HepG2 (cell line): ENCODE measurements around the gene NAT14. TPM values are rescaled to one million over a fixed set of nuclear protein-coding genes. Genes with fewer than 3 reads are reported as not detected.

Experiments used
- ARHGAP35 ChIP-seq: sonication (generic); formaldehyde crosslinking; IDR thresholded peaks from 2 replicates; pipeline ENCODE4 v1.9.0; 2022; ENCODE audit warnings: mild to moderate bottlenecking, inconsistent platforms, moderate library complexity, missing genetic modification reagents, borderline replicate concordance
- ARID2 ChIP-seq: sonication (generic); formaldehyde crosslinking; IDR thresholded peaks from 2 replicates; pipeline ENCODE4 v1.8.1; 2022; ENCODE audit warnings: mild to moderate bottlenecking, missing genetic modification reagents, borderline replicate concordance
- ARNT ChIP-seq: fragments of 450-650 bp; IDR thresholded peaks from 2 replicates; pipeline ENCODE4 v1.6.1; 2017
- CEBPG ChIP-seq: IDR thresholded peaks from 2 replicates; pipeline ENCODE4 v1.6.1; 2016
- MAFG ChIP-seq: sonication (generic); formaldehyde crosslinking; IDR thresholded peaks from 2 replicates; pipeline ENCODE4 v1.5.1; 2020; ENCODE audit warnings: mild to moderate bottlenecking, missing genetic modification reagents
- PAF1 ChIP-seq: IDR thresholded peaks from 2 replicates; pipeline ENCODE4 v1.6.1; 2016; ENCODE audit warnings: missing genetic modification reagents, missing compliant biosample characterization
- RARG ChIP-seq: sonication (generic); formaldehyde crosslinking; IDR thresholded peaks from 2 replicates; pipeline ENCODE4 v1.4.0; 2020; ENCODE audit warnings: low read depth, mild to moderate bottlenecking, missing genetic modification reagents
- RNF2 ChIP-seq: fragments of 450-650 bp; conservative IDR thresholded peaks from 2 replicates; pipeline ENCODE4 v1.6.1; 2016; ENCODE audit warnings: low read depth
- TBX2 ChIP-seq: sonication (generic); formaldehyde crosslinking; IDR thresholded peaks from 2 replicates; pipeline ENCODE4 v1.5.0; 2020; ENCODE audit warnings: missing genetic modification reagents, mild to moderate bottlenecking, borderline replicate concordance
- ZBTB21 ChIP-seq: sonication (generic); formaldehyde crosslinking; IDR thresholded peaks from 2 replicates; pipeline ENCODE4 v1.4.0; 2020; ENCODE audit warnings: missing genetic modification reagents
- ZBTB42 ChIP-seq: sonication (generic); formaldehyde crosslinking; IDR thresholded peaks from 2 replicates; pipeline ENCODE4 v1.5.0; 2020; ENCODE audit warnings: mild to moderate bottlenecking, missing genetic modification reagents
- ZFP37 ChIP-seq: sonication (generic); formaldehyde crosslinking; IDR thresholded peaks from 2 replicates; pipeline ENCODE4 v1.4.0; 2020; ENCODE audit warnings: missing genetic modification reagents, borderline replicate concordance
- ZNF10 ChIP-seq: sonication (generic); formaldehyde crosslinking; IDR thresholded peaks from 2 replicates; pipeline ENCODE4 v1.4.0; 2020; ENCODE audit warnings: mild to moderate bottlenecking, low read depth, missing genetic modification reagents, borderline replicate concordance
- ZNF501 ChIP-seq: sonication (generic); formaldehyde crosslinking; IDR thresholded peaks from 2 replicates; pipeline ENCODE4 v1.5.1; 2020; ENCODE audit warnings: mild to moderate bottlenecking, moderate library complexity, missing genetic modification reagents
- ZNF766 ChIP-seq: sonication (generic); formaldehyde crosslinking; IDR thresholded peaks from 2 replicates; pipeline ENCODE4 v1.5.0; 2020; ENCODE audit warnings: missing genetic modification reagents, borderline replicate concordance
- ZNF83 ChIP-seq: sonication (generic); formaldehyde crosslinking; IDR thresholded peaks from 2 replicates; pipeline ENCODE4 v1.4.0; 2020; ENCODE audit warnings: missing genetic modification reagents, mild to moderate bottlenecking, borderline replicate concordance
- ZSCAN22 ChIP-seq: sonication (generic); formaldehyde crosslinking; IDR thresholded peaks from 2 replicates; pipeline ENCODE4 v1.4.0; 2020; ENCODE audit warnings: mild to moderate bottlenecking, missing genetic modification reagents
- polyA plus RNA-seq, 8 experiments: library from polyadenylated mRNA; depleted of rRNA in 3 of 8; stranded (reverse) in 7 of 8; unstranded in 1 of 8; fragments of >200 nt; fragmentation: Illumina TruSeq in 4 of 8; extraction: Trizol in 4 of 8; gene quantifications; 2 replicates each; pipeline versions ENCODE4 v1.2.1 to v1.2.3, GENCODE V29; 2011 to 2016; ENCODE audit warnings: low read depth in 4 of 8, missing spikeins in 1 of 8, mixed read lengths in 1 of 8; ENCODE audit not compliant: insufficient read depth in 1 of 8
- total RNA-seq, 5 experiments: library from RNA; depleted of rRNA; stranded (reverse); fragments of >200 nt; fragmentation: Illumina TruSeq; extraction: Trizol; gene quantifications; 2 replicates each; pipeline ENCODE4 v1.2.3, GENCODE V29; 2016; ENCODE audit warnings: low read depth in 1 of 5
- TF ChIP-seq, protein P1 (sequence below): sonication (generic); formaldehyde crosslinking; IDR thresholded peaks from 2 replicates; pipeline ENCODE4; 2020; ENCODE audit warnings: missing genetic modification reagents, mild to moderate bottlenecking, borderline replicate concordance
- TF ChIP-seq, protein P2 (sequence below): sonication (generic); formaldehyde crosslinking; IDR thresholded peaks from 2 replicates; pipeline ENCODE4 v1.8.0; 2022; ENCODE audit warnings: mild to moderate bottlenecking, missing genetic modification reagents, moderate library complexity
- TF ChIP-seq, protein P3 (sequence below): IDR thresholded peaks from 2 replicates; pipeline ENCODE4 v1.4.0; 2020; ENCODE audit warnings: mild to moderate bottlenecking, missing genetic modification reagents

The NAT14 gene
- total and polyA plus RNA-seq, 2 of the 13 experiments (the other 11 are each of a cell fraction or from before 2014, with no cell fraction given), result 20.7 to 22.3 TPM

DNA sequence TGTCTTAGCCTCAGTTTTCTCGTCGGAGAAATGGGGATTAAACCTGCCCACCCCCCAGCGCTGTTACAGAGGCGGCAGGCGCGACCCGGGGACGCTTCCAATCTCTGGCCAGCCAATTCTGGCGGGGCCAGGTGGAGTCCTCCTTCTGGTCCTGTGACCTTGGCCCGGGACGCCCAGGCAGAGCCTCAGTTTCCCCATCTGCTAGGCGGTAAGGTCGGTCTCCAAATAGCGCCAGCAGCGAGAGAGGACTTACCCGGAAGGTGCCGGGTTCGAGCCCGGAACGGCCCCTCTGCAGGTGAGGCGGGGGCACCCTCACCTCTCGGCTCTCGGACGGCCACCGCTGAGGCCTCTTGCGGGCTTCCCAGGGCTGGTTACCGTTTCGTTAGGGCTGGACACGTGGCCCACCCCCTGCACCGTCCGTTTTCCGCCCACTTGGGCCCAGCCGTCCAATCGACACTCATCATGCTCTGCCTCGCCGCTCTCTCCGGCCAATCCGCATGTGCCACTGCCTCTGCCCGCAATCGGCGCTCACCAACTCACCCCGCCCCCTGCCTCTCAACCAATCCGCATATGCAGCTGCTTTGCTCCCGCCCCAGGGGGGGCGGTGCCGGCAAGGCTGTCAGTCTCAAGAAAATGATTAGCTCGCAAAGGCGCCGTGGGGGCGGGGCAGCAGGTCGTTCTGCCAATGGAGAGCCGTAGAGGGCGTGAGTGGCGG, 23.6 kb upstream of the NAT14 start, which contains the start of gene ISOC2 (continued):
- no peak for TF ChIP-seq ARHGAP35 (CRISPR knock-in tag)
- TF ChIP-seq RNF2, result peak; percentile 83; the same call in 1 of the 2 replicates
- TF ChIP-seq TBX2 (CRISPR knock-in tag), result peak; percentile 83
- TF ChIP-seq CEBPG, result 0 out of 2 replicates have a peak, but pooled peaks have one; percentile 12
- TF ChIP-seq ZFP37 (CRISPR knock-in tag), result 0 out of 2 replicates have a peak, but pooled peaks have one; percentile 22
- TF ChIP-seq MAFG (CRISPR knock-in tag), result no peak
- no peak for TF ChIP-seq ARID2 (CRISPR knock-in tag)
- TF ChIP-seq PAF1 (CRISPR knock-in tag), result no peak
- TF ChIP-seq RARG (CRISPR knock-in tag), result no peak
- TF ChIP-seq ZBTB21 (CRISPR knock-in tag), result no peak
- TF ChIP-seq ZSCAN22 (CRISPR knock-in tag), result no peak
- TF ChIP-seq, protein P1, sequence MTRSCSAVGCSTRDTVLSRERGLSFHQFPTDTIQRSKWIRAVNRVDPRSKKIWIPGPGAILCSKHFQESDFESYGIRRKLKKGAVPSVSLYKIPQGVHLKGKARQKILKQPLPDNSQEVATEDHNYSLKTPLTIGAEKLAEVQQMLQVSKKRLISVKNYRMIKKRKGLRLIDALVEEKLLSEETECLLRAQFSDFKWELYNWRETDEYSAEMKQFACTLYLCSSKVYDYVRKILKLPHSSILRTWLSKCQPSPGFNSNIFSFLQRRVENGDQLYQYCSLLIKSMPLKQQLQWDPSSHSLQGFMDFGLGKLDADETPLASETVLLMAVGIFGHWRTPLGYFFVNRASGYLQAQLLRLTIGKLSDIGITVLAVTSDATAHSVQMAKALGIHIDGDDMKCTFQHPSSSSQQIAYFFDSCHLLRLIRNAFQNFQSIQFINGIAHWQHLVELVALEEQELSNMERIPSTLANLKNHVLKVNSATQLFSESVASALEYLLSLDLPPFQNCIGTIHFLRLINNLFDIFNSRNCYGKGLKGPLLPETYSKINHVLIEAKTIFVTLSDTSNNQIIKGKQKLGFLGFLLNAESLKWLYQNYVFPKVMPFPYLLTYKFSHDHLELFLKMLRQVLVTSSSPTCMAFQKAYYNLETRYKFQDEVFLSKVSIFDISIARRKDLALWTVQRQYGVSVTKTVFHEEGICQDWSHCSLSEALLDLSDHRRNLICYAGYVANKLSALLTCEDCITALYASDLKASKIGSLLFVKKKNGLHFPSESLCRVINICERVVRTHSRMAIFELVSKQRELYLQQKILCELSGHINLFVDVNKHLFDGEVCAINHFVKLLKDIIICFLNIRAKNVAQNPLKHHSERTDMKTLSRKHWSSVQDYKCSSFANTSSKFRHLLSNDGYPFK (CRISPR knock-in tag), result peak; percentile 87; the same call in 1 of the 2 replicates
- no peak for TF ChIP-seq ARNT
- TF ChIP-seq, protein P2, sequence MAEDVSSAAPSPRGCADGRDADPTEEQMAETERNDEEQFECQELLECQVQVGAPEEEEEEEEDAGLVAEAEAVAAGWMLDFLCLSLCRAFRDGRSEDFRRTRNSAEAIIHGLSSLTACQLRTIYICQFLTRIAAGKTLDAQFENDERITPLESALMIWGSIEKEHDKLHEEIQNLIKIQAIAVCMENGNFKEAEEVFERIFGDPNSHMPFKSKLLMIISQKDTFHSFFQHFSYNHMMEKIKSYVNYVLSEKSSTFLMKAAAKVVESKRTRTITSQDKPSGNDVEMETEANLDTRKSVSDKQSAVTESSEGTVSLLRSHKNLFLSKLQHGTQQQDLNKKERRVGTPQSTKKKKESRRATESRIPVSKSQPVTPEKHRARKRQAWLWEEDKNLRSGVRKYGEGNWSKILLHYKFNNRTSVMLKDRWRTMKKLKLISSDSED, result no peak
- TF ChIP-seq, protein P3, sequence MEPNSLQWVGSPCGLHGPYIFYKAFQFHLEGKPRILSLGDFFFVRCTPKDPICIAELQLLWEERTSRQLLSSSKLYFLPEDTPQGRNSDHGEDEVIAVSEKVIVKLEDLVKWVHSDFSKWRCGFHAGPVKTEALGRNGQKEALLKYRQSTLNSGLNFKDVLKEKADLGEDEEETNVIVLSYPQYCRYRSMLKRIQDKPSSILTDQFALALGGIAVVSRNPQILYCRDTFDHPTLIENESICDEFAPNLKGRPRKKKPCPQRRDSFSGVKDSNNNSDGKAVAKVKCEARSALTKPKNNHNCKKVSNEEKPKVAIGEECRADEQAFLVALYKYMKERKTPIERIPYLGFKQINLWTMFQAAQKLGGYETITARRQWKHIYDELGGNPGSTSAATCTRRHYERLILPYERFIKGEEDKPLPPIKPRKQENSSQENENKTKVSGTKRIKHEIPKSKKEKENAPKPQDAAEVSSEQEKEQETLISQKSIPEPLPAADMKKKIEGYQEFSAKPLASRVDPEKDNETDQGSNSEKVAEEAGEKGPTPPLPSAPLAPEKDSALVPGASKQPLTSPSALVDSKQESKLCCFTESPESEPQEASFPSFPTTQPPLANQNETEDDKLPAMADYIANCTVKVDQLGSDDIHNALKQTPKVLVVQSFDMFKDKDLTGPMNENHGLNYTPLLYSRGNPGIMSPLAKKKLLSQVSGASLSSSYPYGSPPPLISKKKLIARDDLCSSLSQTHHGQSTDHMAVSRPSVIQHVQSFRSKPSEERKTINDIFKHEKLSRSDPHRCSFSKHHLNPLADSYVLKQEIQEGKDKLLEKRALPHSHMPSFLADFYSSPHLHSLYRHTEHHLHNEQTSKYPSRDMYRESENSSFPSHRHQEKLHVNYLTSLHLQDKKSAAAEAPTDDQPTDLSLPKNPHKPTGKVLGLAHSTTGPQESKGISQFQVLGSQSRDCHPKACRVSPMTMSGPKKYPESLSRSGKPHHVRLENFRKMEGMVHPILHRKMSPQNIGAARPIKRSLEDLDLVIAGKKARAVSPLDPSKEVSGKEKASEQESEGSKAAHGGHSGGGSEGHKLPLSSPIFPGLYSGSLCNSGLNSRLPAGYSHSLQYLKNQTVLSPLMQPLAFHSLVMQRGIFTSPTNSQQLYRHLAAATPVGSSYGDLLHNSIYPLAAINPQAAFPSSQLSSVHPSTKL (CRISPR knock-in tag), result no peak; the same call in 1 of the 2 replicates
- TF ChIP-seq ZNF501, result peak; percentile 96
- TF ChIP-seq ZNF766 (CRISPR knock-in tag), result no peak
- peak; percentile 31; the same call in 1 of the 2 replicates for TF ChIP-seq ZNF83 (CRISPR knock-in tag)
- TF ChIP-seq ZBTB42 (CRISPR knock-in tag), result no peak; the same call in 1 of the 2 replicates
- no peak for TF ChIP-seq ZNF10 (CRISPR knock-in tag)
